Naive thymus-derived CD4-positive, alpha-beta T cell (primary cell): ENCODE measurements around the gene TSSC4. TPM values are rescaled to one million over a fixed set of nuclear protein-coding genes. Genes with fewer than 3 reads are reported as not detected.

Experiments used
- ATAC-seq: fragments of 150-1000 bp; cut with Tn5 transposase; 2 replicates; pipeline ENCODE4 v1.10.0; 2021; ENCODE audit warnings: mild to moderate bottlenecking, moderate library complexity
- CTCF ChIA-PET: fragments of 350-600 bp; sonication (Branson Sonifier 250); formaldehyde crosslinking; loops from one replicate; lab custom pipeline; 2021; ENCODE audit warnings: antibody characterized with exemption; lab: Charles Lee
- POLR2A ChIA-PET: fragments of 350-600 bp; sonication (Branson Sonifier 250); formaldehyde crosslinking; loops from one replicate; lab custom pipeline; 2021; ENCODE audit warnings: antibody characterized with exemption, inconsistent platforms; lab: Charles Lee
- DNase-seq, 9 donors: peaks; one replicate each; pipeline versions ENCODE4 v3.0.0 to v3.0.0-alpha.2; 2020 to 2022; ENCODE audit warnings: mixed read lengths in 1 of 9
- H3K27ac ChIP-seq: one replicate; pipeline ENCODE4 v1.7.0; 2013; ENCODE audit warnings: mild to moderate bottlenecking, low read depth, low read length, moderate library complexity
- H3K27me3 ChIP-seq, 2 donors: one replicate each; pipeline ENCODE4 v1.7.0; 2013; ENCODE audit warnings: low read length in 2 of 2, mild to moderate bottlenecking in 2 of 2, moderate library complexity in 2 of 2; ENCODE audit not compliant: control insufficient read depth in 2 of 2, insufficient read depth in 2 of 2
- H3K36me3 ChIP-seq, 3 experiments: 1 replicate in 2 of 3; 2 replicates in 1 of 3; pipeline ENCODE4 v1.7.0; 2013; ENCODE audit warnings: low read length in 3 of 3, mild to moderate bottlenecking in 3 of 3, moderate library complexity in 1 of 3; ENCODE audit not compliant: insufficient read depth in 3 of 3, control insufficient read depth in 2 of 3
- H3K4me1 ChIP-seq, 2 donors: one replicate each; pipeline ENCODE4 v1.7.0; 2013; ENCODE audit warnings: low read length in 2 of 2, mild to moderate bottlenecking in 2 of 2, moderate library complexity in 1 of 2; ENCODE audit not compliant: control insufficient read depth in 2 of 2, insufficient read depth in 2 of 2
- H3K4me3 ChIP-seq: 2 replicates; pipeline ENCODE4 v1.7.0; 2013; ENCODE audit warnings: mild to moderate bottlenecking, low read length
- H3K9me3 ChIP-seq, 3 experiments: 1 replicate in 2 of 3; 2 replicates in 1 of 3; pipeline ENCODE4 v1.7.0; 2013; ENCODE audit warnings: low read length in 3 of 3; ENCODE audit not compliant: control insufficient read depth in 2 of 3
- H3K27ac Mint-ChIP-seq, 9 donors: one replicate each; pipeline ENCODE4 v1.8.0; 2020 to 2022; ENCODE audit warnings: mixed read lengths in 9 of 9, mild to moderate bottlenecking in 8 of 9, moderate library complexity in 5 of 9, inconsistent platforms in 2 of 9
- H3K27me3 Mint-ChIP-seq, 5 donors: one replicate each; pipeline ENCODE4 v1.8.0; 2021 to 2022; ENCODE audit warnings: mixed read lengths in 5 of 5, mild to moderate bottlenecking in 1 of 5
- H3K36me3 Mint-ChIP-seq, 5 donors: one replicate each; pipeline ENCODE4 v1.8.0; 2020 to 2022; ENCODE audit warnings: mixed read lengths in 5 of 5, mild to moderate bottlenecking in 3 of 5, inconsistent platforms in 1 of 5
- H3K4me1 Mint-ChIP-seq, 7 donors: one replicate each; pipeline ENCODE4 v1.8.0; 2020 to 2022; ENCODE audit warnings: mixed read lengths in 7 of 7, mild to moderate bottlenecking in 3 of 7, inconsistent platforms in 1 of 7
- H3K4me3 Mint-ChIP-seq, 10 donors: one replicate each; pipeline ENCODE4 v1.8.0; 2020 to 2022; ENCODE audit warnings: mild to moderate bottlenecking in 10 of 10, mixed read lengths in 10 of 10, moderate library complexity in 6 of 10, inconsistent platforms in 2 of 10
- H3K9me3 Mint-ChIP-seq, 11 donors: one replicate each; pipeline ENCODE4 v1.8.0; 2020 to 2022; ENCODE audit warnings: mixed read lengths in 11 of 11, mild to moderate bottlenecking in 4 of 11, inconsistent platforms in 1 of 11, moderate library complexity in 1 of 11
- intact Hi-C, 2 donors: fragments of 100-400 bp; cut with micrococcal nuclease; formaldehyde crosslinking; loops; one replicate each; pipeline ENCODE4 v1.15.1; 2023
- polyA plus RNA-seq, 2 donors: library from polyadenylated mRNA; unstranded; fragments of 300-500 nt; fragmentation: Illumina TruSeq; gene quantifications; one replicate each; pipeline ENCODE4 v1.2.3, GENCODE V29; 2021
- total RNA-seq, 6 experiments: library from RNA in 5 of 6; stranded (reverse) in 5 of 6; gene quantifications; 1 replicate in 5 of 6; 2 replicates in 1 of 6; pipeline ENCODE4 v1.2.3 and lab custom pipeline; 2021 to 2026

The TSSC4 gene
- total and polyA plus RNA-seq, 7 experiments from 2014 or later: 43.6 to 83.7 (median 51.7) TPM

GRCh38 chr11:2439820-2440219 lies 39.3 kb downstream of the TSSC4 start:
- Mint-ChIP-seq H3K27ac (no peak overlapping the region), H3K4me3 (no peak overlapping the region), H3K36me3 (no peaks in the 10 kb centered on the region), H3K27me3 (peaks cover 0 to 33% (median 0%) of the 10 kb centered on the region in 5 donors), H3K9me3 (peaks cover 0 to 2% (median 0%) of the 10 kb centered on the region in 11 donors), H3K4me1 (peaks cover 4 to 21% (median 20%) of the 10 kb centered on the region in 7 donors)
- ATAC-seq (no peak), DNase-seq (no peak)
- Histone ChIP-seq H3K27me3 (no peaks in the 10 kb centered on the region), H3K4me1 (peaks cover 8 to 23% of the 10 kb centered on the region in 2 donors), H3K4me3 (no peak overlapping the region), H3K36me3 (no peaks in the 10 kb centered on the region), H3K9me3 (no peaks in the 10 kb centered on the region), H3K27ac (no peak overlapping the region)
- ChIA-PET CTCF (no interaction called here), POLR2A (no interaction called here)
- intact Hi-C loops: loop anchor here (5.0 kb wide), 3 partner anchors 447 to 552 kb away; partner anchors contain the start of genes CDKN1C (in 1 of the 2) and NAP1L4 (in 1 of the 2)

- no peaks in the 10 kb centered on the region for H3K9me3 ChIP-seq
- intact Hi-C loops: loop anchor here (5.0 kb wide), 3 partner anchors 447 to 552 kb away; partner anchors contain the start of genes CDKN1C (in 1 of the 2) and NAP1L4 (in 1 of the 2)
- Mint-ChIP-seq H3K4me1 (peaks cover 8 to 25% (median 20%) of the 10 kb centered on the region in 7 donors), H3K27ac (no peak overlapping the region), H3K9me3 (peaks cover 0 to 2% (median 0%) of the 10 kb centered on the region in 11 donors), H3K4me3 (no peak overlapping the region), H3K27me3 (peaks cover 0 to 37% (median 0%) of the 10 kb centered on the region in 5 donors), H3K36me3 (no peaks in the 10 kb centered on the region)
- CTCF ChIA-PET: no interaction called here
- POLR2A ChIA-PET: no interaction called here
- ATAC-seq (peak; percentile 39), DNase-seq (no peak)
- H3K36me3 ChIP-seq: no peaks in the 10 kb centered on the region
- H3K27ac ChIP-seq: no peak overlapping the region
- no peak overlapping the region for H3K4me3 ChIP-seq
- H3K27me3 ChIP-seq: no peaks in the 10 kb centered on the region
- peaks cover 13 to 24% of the 10 kb centered on the region in 2 donors for H3K4me1 ChIP-seq
Observed at GRCh38 chr11:2440646-2441045, 40.1 kb downstream of the TSSC4 start.

GRCh38 chr11:2441171-2441570 lies 40.6 kb downstream of the TSSC4 start:
- Mint-ChIP-seq H3K27ac (no peak overlapping the region), H3K4me3 (no peak overlapping the region)

GRCh38 chr11:2442589-2442988 lies 42.0 kb downstream of the TSSC4 start:
- peaks cover 22 to 43% of the 10 kb centered on the region in 2 donors for H3K4me1 ChIP-seq
- intact Hi-C loops: loop anchor here (5.0 kb wide), 3 partner anchors 445 to 550 kb away; partner anchors contain the start of genes CDKN1C (in 1 of the 2) and NAP1L4 (in 1 of the 2)
- peak overlapping the region; percentile 14 for H3K27ac ChIP-seq
- ChIA-PET CTCF (interaction anchor here (1.7 kb wide), 1 partner anchor 89 kb away, joined by 8 read pairs; no protein-coding TSS in a partner anchor), POLR2A (no interaction called here)
- Mint-ChIP-seq H3K27me3 (peaks cover 0 to 36% (median 0%) of the 10 kb centered on the region in 5 donors), H3K36me3 (no peaks in the 10 kb centered on the region), H3K4me1 (peaks cover 18 to 42% (median 32%) of the 10 kb centered on the region in 7 donors), H3K9me3 (peaks cover 0 to 2% (median 0%) of the 10 kb centered on the region in 11 donors), H3K4me3 (peak overlapping the region in 9 of 10 donors; percentile 17 to 71 (median 51)), H3K27ac (peak overlapping the region in 8 of 9 donors; percentile 62 to 86 (median 77))
- DNase-seq (peak in 7 of 9 donors; percentile 63 to 83 (median 78)), ATAC-seq (peak; percentile 55)
- H3K36me3 ChIP-seq: no peaks in the 10 kb centered on the region
- H3K4me3 ChIP-seq: no peak overlapping the region
- H3K27me3 ChIP-seq: no peaks in the 10 kb centered on the region
- no peaks in the 10 kb centered on the region for H3K9me3 ChIP-seq

More at GRCh38 chr11:2441171-2441570, 40.6 kb downstream of the TSSC4 start:
- Histone ChIP-seq H3K9me3 (no peaks in the 10 kb centered on the region), H3K36me3 (no peaks in the 10 kb centered on the region), H3K4me3 (no peak overlapping the region), H3K4me1 (peaks cover 15 to 28% of the 10 kb centered on the region in 2 donors), H3K27me3 (no peaks in the 10 kb centered on the region), H3K27ac (no peak overlapping the region)
- intact Hi-C loops: loop anchor here (5.0 kb wide), 3 partner anchors 446 to 551 kb away; partner anchors contain the start of genes CDKN1C (in 1 of the 2) and NAP1L4 (in 1 of the 2)
- Mint-ChIP-seq H3K9me3 (peaks cover 0 to 2% (median 0%) of the 10 kb centered on the region in 11 donors), H3K27me3 (peaks cover 0 to 37% (median 0%) of the 10 kb centered on the region in 5 donors), H3K36me3 (no peaks in the 10 kb centered on the region), H3K4me1 (peaks cover 8 to 30% (median 20%) of the 10 kb centered on the region in 7 donors)
- DNase-seq: no peak
- ChIA-PET POLR2A (interaction anchor here (1.4 kb wide), 1 partner anchor 86 kb away, joined by 3 read pairs; no protein-coding TSS in a partner anchor), CTCF (no interaction called here)
- ATAC-seq: no peak

GRCh38 chr11:2443406-2443805 lies 42.9 kb downstream of the TSSC4 start:
- ATAC-seq (no peak), DNase-seq (no peak)
- Mint-ChIP-seq H3K4me1 (peaks cover 22 to 50% (median 38%) of the 10 kb centered on the region in 7 donors), H3K9me3 (peaks cover 0 to 2% (median 0%) of the 10 kb centered on the region in 11 donors), H3K27me3 (peaks cover 0 to 32% (median 0%) of the 10 kb centered on the region in 5 donors), H3K27ac (peak overlapping the region in 7 of 9 donors; percentile 55 to 86 (median 71)), H3K36me3 (no peaks in the 10 kb centered on the region), H3K4me3 (peak overlapping the region; percentile 24 to 76 (median 54))
- intact Hi-C loops: loop anchor here (5.0 kb wide), 3 partner anchors 444 to 549 kb away; partner anchors contain the start of genes CDKN1C (in 1 of the 2) and NAP1L4 (in 1 of the 2)
- ChIA-PET CTCF (interaction anchor here (1.6 to 1.7 kb wide), 2 partner anchors 22 to 88 kb away, joined by 3 to 8 read pairs; no protein-coding TSS in a partner anchor), POLR2A (interaction anchor here (0.5 to 0.7 kb wide), 2 partner anchors 23 to 154 kb away, joined by 3 to 5 read pairs; no protein-coding TSS in a partner anchor)
- H3K9me3 ChIP-seq: no peaks in the 10 kb centered on the region
- H3K4me1 ChIP-seq: peaks cover 22 to 51% of the 10 kb centered on the region in 2 donors
- peak overlapping the region; percentile 3 for H3K27ac ChIP-seq
- H3K27me3 ChIP-seq: no peaks in the 10 kb centered on the region
- no peaks in the 10 kb centered on the region for H3K36me3 ChIP-seq
- H3K4me3 ChIP-seq: no peak overlapping the region
